ENCODE data around the gene IL20RA.

- no peak for TF ChIP-seq CTCF (IDR thresholded peaks at IDR 0.05; ENCODE audit: low read depth, low read length, poor library complexity, severe bottlenecking)
- no peak for TF ChIP-seq EZH2phosphoT487 (IDR thresholded peaks at IDR 0.05; ENCODE audit: borderline replicate concordance, low read length)
These were observed 13.6 kb downstream of the IL20RA start for GRCh38 chr6:137031122-137031521.
